H9 (cell line): ENCODE results near the gene CD300LG. TPM values are rescaled to one million over a fixed set of nuclear protein-coding genes. Genes with fewer than 3 reads are reported as not detected.
A peak's percentile ranks its signal among the peaks of the same experiment; 100 is the strongest.

Source experiments
- DNase-seq: peaks from one replicate; pipeline ENCODE4 v3.0.0-alpha.2; 2017
- H2AFZ ChIP-seq: one replicate; pipeline ENCODE4 v1.6.1; 2013; ENCODE audit warnings: mild to moderate bottlenecking, low read length, control low read depth, moderate library complexity
- H2AK5ac ChIP-seq: 2 replicates; pipeline ENCODE4 v1.6.1; 2013; ENCODE audit warnings: low read length, control low read depth, mixed read lengths; ENCODE audit not compliant: insufficient read length
- H2BK120ac ChIP-seq: one replicate; pipeline ENCODE4 v1.6.1; 2013; ENCODE audit warnings: low read depth, mild to moderate bottlenecking, low read length, control low read depth, inconsistent platforms; ENCODE audit not compliant: poor library complexity, severe bottlenecking
- H2BK12ac ChIP-seq: 2 replicates; pipeline ENCODE4 v1.6.1; 2013; ENCODE audit warnings: low read length, control low read depth, mixed read lengths, low read depth; ENCODE audit not compliant: insufficient read length
- H2BK15ac ChIP-seq: 2 replicates; pipeline ENCODE4 v1.6.1; 2013; ENCODE audit warnings: low read depth, low read length, control low read depth
- H2BK20ac ChIP-seq: one replicate; pipeline ENCODE4 v1.6.1; 2013; ENCODE audit warnings: low read depth, mild to moderate bottlenecking, low read length, control low read depth, inconsistent platforms; ENCODE audit not compliant: poor library complexity, severe bottlenecking
- H2BK5ac ChIP-seq: 2 replicates; pipeline ENCODE4 v1.6.1; 2013; ENCODE audit warnings: low read length, control low read depth, mixed read lengths; ENCODE audit not compliant: insufficient read length
- H3K14ac ChIP-seq: 2 replicates; pipeline ENCODE4 v1.6.1; 2013; ENCODE audit warnings: low read length, control low read depth; ENCODE audit not compliant: insufficient read depth
- H3K18ac ChIP-seq: 2 replicates; pipeline ENCODE4 v1.6.1; 2013; ENCODE audit warnings: low read depth, mild to moderate bottlenecking, mixed read lengths, low read length, control low read depth; ENCODE audit not compliant: insufficient read length
- H3K23ac ChIP-seq: 2 replicates; pipeline ENCODE4 v1.6.1; 2013; ENCODE audit warnings: low read length, control low read depth, mixed read lengths, low read depth; ENCODE audit not compliant: insufficient read length
- H3K23me2 ChIP-seq: 2 replicates; pipeline ENCODE4 v1.6.1; 2013; ENCODE audit warnings: low read depth, mild to moderate bottlenecking, mixed read lengths, low read length, control low read depth; ENCODE audit not compliant: insufficient read length, poor library complexity, severe bottlenecking
- H3K27ac ChIP-seq: 2 replicates; pipeline ENCODE4 v1.5.1; 2013; ENCODE audit warnings: low read length, control low read depth, mixed read lengths, low read depth; ENCODE audit not compliant: insufficient read length
- H3K27me3 ChIP-seq: 2 replicates; pipeline ENCODE4 v1.6.1; 2013; ENCODE audit warnings: low read length, control low read depth, inconsistent platforms; ENCODE audit not compliant: insufficient read depth
- H3K4ac ChIP-seq: 2 replicates; pipeline ENCODE4 v1.6.1; 2013; ENCODE audit warnings: low read depth, mild to moderate bottlenecking, control low read depth, inconsistent platforms, low read length, moderate library complexity
- H3K4me1 ChIP-seq: 2 replicates; pipeline ENCODE4 v1.6.1; 2013; ENCODE audit warnings: low read length, control low read depth, inconsistent platforms; ENCODE audit not compliant: insufficient read depth
- H3K4me2 ChIP-seq: 2 replicates; pipeline ENCODE4 v1.6.1; 2013; ENCODE audit warnings: low read length, control low read depth, mixed read lengths; ENCODE audit not compliant: insufficient read length, insufficient read depth
- H3K56ac ChIP-seq: 2 replicates; pipeline ENCODE4 v1.6.1; 2013; ENCODE audit warnings: low read depth, mild to moderate bottlenecking, mixed read lengths, low read length, control low read depth; ENCODE audit not compliant: insufficient read length
- H3K79me1 ChIP-seq: 2 replicates; pipeline ENCODE4 v1.6.1; 2013; ENCODE audit warnings: low read depth, mild to moderate bottlenecking, moderate library complexity, low read length, control low read depth, inconsistent platforms; ENCODE audit not compliant: insufficient read depth, poor library complexity, severe bottlenecking
- H3K79me2 ChIP-seq: 2 replicates; pipeline ENCODE4 v1.6.1; 2013; ENCODE audit warnings: low read length, control low read depth, inconsistent platforms; ENCODE audit not compliant: insufficient read depth
- H3K9ac ChIP-seq: 2 replicates; pipeline ENCODE4 v1.6.1; 2013; ENCODE audit warnings: low read length, control low read depth, mixed read lengths; ENCODE audit not compliant: insufficient read length; ENCODE audit errors: extremely low read depth
- H3K9me3 ChIP-seq: one replicate; pipeline ENCODE4 v1.6.1; 2013; ENCODE audit warnings: low read depth, low read length, inconsistent platforms; ENCODE audit not compliant: control insufficient read depth
- H3T11ph ChIP-seq: one replicate; pipeline ENCODE4 v1.6.1; 2013; ENCODE audit warnings: mild to moderate bottlenecking, low read length, control low read depth, inconsistent platforms
- H4K20me1 ChIP-seq: one replicate; pipeline ENCODE4 v1.6.1; 2013; ENCODE audit not compliant: control insufficient read depth, insufficient read length, insufficient read depth
- H4K5ac ChIP-seq: 2 replicates; pipeline ENCODE4 v1.6.1; 2013; ENCODE audit warnings: low read depth, mild to moderate bottlenecking, mixed read lengths, low read length, control low read depth; ENCODE audit not compliant: insufficient read length
- H4K8ac ChIP-seq: replicated peaks from 2 replicates; pipeline ENCODE4 v1.6.1; 2013; ENCODE audit warnings: low read length, control low read depth, mixed read lengths, low read depth; ENCODE audit not compliant: insufficient read length
- H4K91ac ChIP-seq: 2 replicates; pipeline ENCODE4 v1.6.1; 2013; ENCODE audit warnings: low read depth, mild to moderate bottlenecking, moderate library complexity, mixed read lengths, low read length, control low read depth; ENCODE audit not compliant: insufficient read length
- H3K27ac Mint-ChIP-seq, 3 experiments: 2 replicates in 2 of 3; 3 replicates in 1 of 3; pipeline ENCODE4 v1.8.0; 2020 to 2021; ENCODE audit warnings: mixed read lengths in 3 of 3, mild to moderate bottlenecking in 1 of 3, moderate library complexity in 1 of 3
- H3K27me3 Mint-ChIP-seq: 2 replicates; pipeline ENCODE4 v1.8.0; 2021; ENCODE audit warnings: low read depth, mild to moderate bottlenecking, moderate library complexity, mixed read lengths
- H3K36me3 Mint-ChIP-seq, 3 experiments: 2 replicates in 2 of 3; 3 replicates in 1 of 3; pipeline ENCODE4 v1.8.0; 2020 to 2021; ENCODE audit warnings: low read depth in 3 of 3, mixed read lengths in 3 of 3; ENCODE audit not compliant: insufficient read depth in 1 of 3
- H3K4me1 Mint-ChIP-seq, 2 experiments: 2 replicates each; pipeline ENCODE4 v1.8.0; 2020; ENCODE audit warnings: mixed read lengths in 2 of 2
- H3K4me3 Mint-ChIP-seq, 2 experiments: 2 replicates in 1 of 2; 3 replicates in 1 of 2; pipeline ENCODE4 v1.8.0; 2020 to 2021; ENCODE audit warnings: mild to moderate bottlenecking in 2 of 2, mixed read lengths in 2 of 2, moderate library complexity in 1 of 2
- H3K9me3 Mint-ChIP-seq, 2 experiments: 2 replicates in 1 of 2; 3 replicates in 1 of 2; pipeline ENCODE4 v1.8.0; 2020; ENCODE audit warnings: mild to moderate bottlenecking in 2 of 2, mixed read lengths in 2 of 2, moderate library complexity in 1 of 2
- WGBS: extraction: QIAGEN DNeasy Blood & Tissue Kit; methylation state at CpG from one replicate; pipeline ENCODE4 v1.1.7; 2013; ENCODE audit warnings: missing lambda C conversion rate, low lambda C conversion rate, mixed read lengths; ENCODE audit not compliant: insufficient read length; ENCODE audit errors: extremely low coverage; 5-methylcytosine and 5-hydroxymethylcytosine counted together
- total RNA-seq: library from RNA; stranded (reverse); gene quantifications from 2 replicates; pipeline ENCODE4 v1.2.1, GENCODE V29; 2021
- TF ChIP-seq, protein P1 (sequence below): fragments of 200-600 bp; sonication (generic); conservative IDR thresholded peaks from 3 replicates; pipeline ENCODE4 v1.8.0; 2021; ENCODE audit warnings: antibody characterized with exemption, mild to moderate bottlenecking

The CD300LG gene
- total RNA-seq, 1 experiment from 2014 or later = not detected

DNA sequence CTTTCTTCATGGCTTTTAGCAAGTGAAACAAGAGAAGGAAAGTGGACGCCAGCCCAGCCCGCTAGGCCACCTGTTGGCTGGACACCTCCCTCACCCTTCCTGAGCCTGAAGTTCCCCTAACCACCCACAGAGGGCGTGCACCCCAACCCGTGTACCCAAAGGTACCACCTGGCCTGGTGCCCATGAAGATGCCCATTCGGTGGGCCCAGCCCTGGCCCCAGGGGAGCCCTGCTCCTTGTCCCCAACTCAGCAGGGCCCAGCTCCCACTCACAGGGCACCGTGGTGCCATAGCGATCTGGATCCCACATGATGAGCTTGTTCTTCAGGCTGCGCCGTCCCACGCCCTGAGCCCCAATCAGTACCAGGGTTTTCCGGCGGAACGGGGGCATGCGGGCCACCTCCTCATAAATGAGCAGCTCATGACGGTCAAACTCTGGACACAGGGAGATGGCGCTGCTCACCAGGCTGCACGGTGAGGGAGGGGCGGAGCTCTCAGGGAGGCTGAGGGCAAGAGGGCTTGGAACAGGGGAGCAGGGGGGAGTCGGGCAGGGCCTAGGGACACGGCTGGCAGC is 33.5 kb downstream of the CD300LG start:
- no peak overlapping the region for H3K14ac ChIP-seq
- Mint-ChIP-seq H3K36me3 (peaks cover 5 to 14% (median 13%) of the 10 kb centered on the region in 3 experiments; a peak in 5 of 7 replicates), H3K4me3 (no peak overlapping the region), H3K27ac (peak overlapping the region in 1 of 3 experiments; percentile 22; a peak in 1 of 7 replicates), H3K27me3 (no peaks in the 10 kb centered on the region; the same call in none of the 2 replicates), H3K4me1 (peaks cover 9 to 14% of the 10 kb centered on the region in 2 experiments), H3K9me3 (no peaks in the 10 kb centered on the region)
- H4K8ac ChIP-seq = no peak overlapping the region
- H2BK20ac ChIP-seq = no peak overlapping the region
- H2BK120ac ChIP-seq = no peak overlapping the region
- no peak overlapping the region for H2BK5ac ChIP-seq
- H3K23ac ChIP-seq = no peak overlapping the region
- no peak overlapping the region for H4K91ac ChIP-seq
- peaks cover 3% of the 10 kb centered on the region; the same call in 1 of the 2 replicates for H3K4me1 ChIP-seq
- H4K5ac ChIP-seq = no peak overlapping the region
- peaks cover 4% of the 10 kb centered on the region for H4K20me1 ChIP-seq
- no peak overlapping the region for H2BK15ac ChIP-seq
- no peak overlapping the region for H3K4me2 ChIP-seq
- H2AFZ ChIP-seq = no peak overlapping the region
- H3K9ac ChIP-seq = no peak overlapping the region
- H3T11ph ChIP-seq = no peak overlapping the region
- H3K18ac ChIP-seq = no peak overlapping the region
- no peak overlapping the region for H3K27ac ChIP-seq
- H3K4ac ChIP-seq = no peak overlapping the region
- H2BK12ac ChIP-seq = no peak overlapping the region
- DNase-seq = peak; percentile 80
- H3K79me2 ChIP-seq = no peaks in the 10 kb centered on the region
- H3K27me3 ChIP-seq = no peaks in the 10 kb centered on the region
- H3K23me2 ChIP-seq = no peaks in the 10 kb centered on the region
- H3K56ac ChIP-seq = no peak overlapping the region
- no CpG with 5 or more reads among the region's 20 CpGs for WGBS
- TF ChIP-seq, protein P1, sequence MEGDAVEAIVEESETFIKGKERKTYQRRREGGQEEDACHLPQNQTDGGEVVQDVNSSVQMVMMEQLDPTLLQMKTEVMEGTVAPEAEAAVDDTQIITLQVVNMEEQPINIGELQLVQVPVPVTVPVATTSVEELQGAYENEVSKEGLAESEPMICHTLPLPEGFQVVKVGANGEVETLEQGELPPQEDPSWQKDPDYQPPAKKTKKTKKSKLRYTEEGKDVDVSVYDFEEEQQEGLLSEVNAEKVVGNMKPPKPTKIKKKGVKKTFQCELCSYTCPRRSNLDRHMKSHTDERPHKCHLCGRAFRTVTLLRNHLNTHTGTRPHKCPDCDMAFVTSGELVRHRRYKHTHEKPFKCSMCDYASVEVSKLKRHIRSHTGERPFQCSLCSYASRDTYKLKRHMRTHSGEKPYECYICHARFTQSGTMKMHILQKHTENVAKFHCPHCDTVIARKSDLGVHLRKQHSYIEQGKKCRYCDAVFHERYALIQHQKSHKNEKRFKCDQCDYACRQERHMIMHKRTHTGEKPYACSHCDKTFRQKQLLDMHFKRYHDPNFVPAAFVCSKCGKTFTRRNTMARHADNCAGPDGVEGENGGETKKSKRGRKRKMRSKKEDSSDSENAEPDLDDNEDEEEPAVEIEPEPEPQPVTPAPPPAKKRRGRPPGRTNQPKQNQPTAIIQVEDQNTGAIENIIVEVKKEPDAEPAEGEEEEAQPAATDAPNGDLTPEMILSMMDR = peak; percentile 84
- H3K79me1 ChIP-seq = no peaks in the 10 kb centered on the region
- H2AK5ac ChIP-seq = no peak overlapping the region
- no peaks in the 10 kb centered on the region for H3K9me3 ChIP-seq
